Neutrophil (primary cell): ENCODE data around the gene MAPK11.

Source experiments
- H3K27ac ChIP-seq: fragments of 200-600 bp; sonication (generic); 2 replicates; pipeline ENCODE4 v1.5.1; 2016; ENCODE audit warnings: mild to moderate bottlenecking, moderate library complexity
- H3K27me3 ChIP-seq: fragments of 200-600 bp; sonication (generic); 2 replicates; pipeline ENCODE4 v1.6.0; 2016; ENCODE audit warnings: mild to moderate bottlenecking
- H3K36me3 ChIP-seq: fragments of 200-600 bp; sonication (generic); 2 replicates; pipeline ENCODE4 v1.5.1; 2017
- H3K4me1 ChIP-seq, 2 experiments: fragments of 200-600 bp in 1 of 2; sonication (generic) in 1 of 2; 1 replicate in 1 of 2; 2 replicates in 1 of 2; pipeline versions ENCODE4 v1.5.1 to v1.6.1; 2013 to 2016; ENCODE audit warnings: low read depth in 1 of 2, low read length in 1 of 2, mild to moderate bottlenecking in 1 of 2, moderate library complexity in 1 of 2; ENCODE audit not compliant: control insufficient read depth in 1 of 2, insufficient read depth in 1 of 2
- H3K4me3 ChIP-seq, 2 experiments: fragments of 200-600 bp in 1 of 2; sonication (generic) in 1 of 2; 1 replicate in 1 of 2; 2 replicates in 1 of 2; pipeline ENCODE4 v1.5.1; 2013 to 2016; ENCODE audit warnings: low read depth in 1 of 2, low read length in 1 of 2, mild to moderate bottlenecking in 1 of 2, moderate library complexity in 1 of 2
- H3K9me3 ChIP-seq: fragments of 200-600 bp; sonication (generic); 2 replicates; pipeline ENCODE4 v1.5.1; 2016
- CTCF ChIP-seq: fragments of 200-600 bp; sonication (generic); IDR thresholded peaks from 2 replicates; pipeline ENCODE4 v1.5.1; 2016; ENCODE audit warnings: antibody characterized with exemption

The MAPK11 gene

GRCh38 chr22:50250555-50251476, 19.4 kb downstream of the MAPK11 start, which contains the start of gene HDAC10:
Gene HDAC10 (minus strand): TSS chr22:50251265. CDS start chr22:50251032, 233 bp downstream.
- H3K27ac ChIP-seq: peak within 1 kb of the TSS; percentile 72
- peak within 1 kb of the TSS; percentile 87 to 88 for H3K4me3 ChIP-seq
- no peak for TF ChIP-seq CTCF
- peaks cover 39% of the 10 kb centered on the region for H3K36me3 ChIP-seq
- no peaks in the 10 kb centered on the region for H3K9me3 ChIP-seq
- H3K27me3 ChIP-seq: no peaks in the 10 kb centered on the region
- H3K4me1 ChIP-seq: peaks cover 33 to 34% of the 10 kb centered on the region in 2 experiments

- Histone ChIP-seq H3K27ac (peak overlapping the region; percentile 72), H3K4me3 (peak overlapping the region; percentile 87 to 88), H3K27me3 (no peaks in the 10 kb centered on the region), H3K4me1 (peaks cover 39 to 40% of the 10 kb centered on the region in 2 experiments), H3K36me3 (peaks cover 42% of the 10 kb centered on the region), H3K9me3 (no peaks in the 10 kb centered on the region)
- TF ChIP-seq CTCF: no peak
Measured at GRCh38 chr22:50250249-50250554, 20.0 kb downstream of the MAPK11 start.

- Histone ChIP-seq H3K27me3 (no peaks in the 10 kb centered on the region), H3K36me3 (peaks cover 42% of the 10 kb centered on the region), H3K27ac (peak overlapping the region; percentile 72), H3K9me3 (no peaks in the 10 kb centered on the region), H3K4me3 (peak overlapping the region; percentile 87 to 88), H3K4me1 (peaks cover 40 to 45% of the 10 kb centered on the region in 2 experiments)
- TF ChIP-seq CTCF: no peak
Measured at GRCh38 chr22:50249341-50250248, 20.6 kb downstream of the MAPK11 start.

- peaks cover 42% of the 10 kb centered on the region for H3K36me3 ChIP-seq
- H3K27me3 ChIP-seq: no peaks in the 10 kb centered on the region
- no peak overlapping the region for H3K27ac ChIP-seq
- peaks cover 50 to 56% of the 10 kb centered on the region in 2 experiments for H3K4me1 ChIP-seq
- no peak for TF ChIP-seq CTCF
- no peaks in the 10 kb centered on the region for H3K9me3 ChIP-seq
- H3K4me3 ChIP-seq: no peak overlapping the region
Measured at GRCh38 chr22:50248196-50249081, 21.7 kb downstream of the MAPK11 start.

GRCh38 chr22:50247748-50248147, 22.4 kb downstream of the MAPK11 start:
- no peak for TF ChIP-seq CTCF
- peak overlapping the region; percentile 21 for H3K27ac ChIP-seq
- H3K4me3 ChIP-seq: no peak overlapping the region
- H3K27me3 ChIP-seq: no peaks in the 10 kb centered on the region
- H3K9me3 ChIP-seq: no peaks in the 10 kb centered on the region
- H3K4me1 ChIP-seq: peaks cover 57 to 63% of the 10 kb centered on the region in 2 experiments
- peaks cover 42% of the 10 kb centered on the region for H3K36me3 ChIP-seq
